HG02981 (cell line): ENCODE data around the gene TEX2.

Experiments
- ATAC-seq: cut with Tn5 transposase; IDR thresholded peaks from one replicate; pipeline ENCODE4 v1.9.1; 2021; ENCODE audit warnings: mild to moderate bottlenecking, moderate library complexity; ENCODE audit not compliant: unreplicated experiment

The TEX2 gene

DNA sequence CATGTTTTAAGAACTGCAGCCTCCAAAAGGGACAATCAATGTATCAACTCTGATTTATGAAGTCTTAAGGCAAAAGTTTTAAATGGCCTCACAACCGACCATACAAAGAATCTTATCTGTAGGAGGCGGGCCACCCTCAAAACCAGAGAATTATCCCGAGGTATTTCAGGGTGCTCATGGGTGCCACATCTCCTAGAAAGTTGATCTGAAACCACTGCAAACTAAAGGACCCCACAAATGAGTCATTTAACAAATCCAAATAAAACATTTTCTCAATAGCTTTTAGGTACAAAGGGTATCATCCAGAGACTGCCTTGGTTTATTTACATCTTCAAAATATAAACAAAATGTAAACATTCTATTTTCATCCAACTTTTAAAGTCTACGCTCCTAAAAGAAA, 139.9 kb downstream of the TEX2 start:
- no peak for ATAC-seq

DNA sequence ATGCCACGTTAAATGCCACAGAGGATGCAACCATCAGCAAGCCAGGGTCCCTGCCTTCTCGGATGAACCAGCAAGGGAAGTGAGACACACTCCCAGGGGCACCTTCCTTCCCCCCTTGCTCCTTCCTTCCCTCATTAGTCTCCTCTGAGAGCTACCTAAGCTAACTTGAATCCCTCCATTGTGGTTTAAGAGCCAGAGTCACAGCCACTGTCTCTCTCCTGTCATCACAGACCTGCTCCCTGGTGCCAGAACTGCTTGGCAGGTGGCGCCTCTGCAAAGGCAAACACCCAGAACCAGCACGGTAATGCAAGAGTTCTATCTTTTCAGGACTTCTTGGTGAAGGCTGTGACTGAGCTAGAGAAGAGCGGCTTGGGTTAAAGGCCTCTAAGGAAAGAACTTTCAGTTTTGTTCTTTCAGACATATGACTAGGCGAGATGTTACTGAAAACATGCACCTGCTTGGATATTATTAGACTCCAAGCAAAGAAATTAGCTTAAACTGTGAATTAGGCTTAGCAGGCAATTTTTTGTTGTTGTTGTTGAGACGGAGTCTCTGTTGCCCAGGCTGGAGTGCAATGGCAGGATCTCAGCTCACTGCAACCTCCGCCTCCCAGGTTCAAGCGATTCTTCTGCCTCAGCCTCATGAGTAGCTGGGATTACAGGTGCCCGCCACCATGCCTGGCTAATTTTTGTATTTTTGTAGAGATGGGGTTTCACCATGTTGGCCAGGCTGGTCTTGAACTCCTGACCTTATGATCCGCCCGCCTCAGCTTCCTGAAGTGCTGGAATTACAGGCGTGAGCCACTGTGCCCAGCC, 141.9 kb downstream of the TEX2 start:
- peak; percentile 71 for ATAC-seq

DNA sequence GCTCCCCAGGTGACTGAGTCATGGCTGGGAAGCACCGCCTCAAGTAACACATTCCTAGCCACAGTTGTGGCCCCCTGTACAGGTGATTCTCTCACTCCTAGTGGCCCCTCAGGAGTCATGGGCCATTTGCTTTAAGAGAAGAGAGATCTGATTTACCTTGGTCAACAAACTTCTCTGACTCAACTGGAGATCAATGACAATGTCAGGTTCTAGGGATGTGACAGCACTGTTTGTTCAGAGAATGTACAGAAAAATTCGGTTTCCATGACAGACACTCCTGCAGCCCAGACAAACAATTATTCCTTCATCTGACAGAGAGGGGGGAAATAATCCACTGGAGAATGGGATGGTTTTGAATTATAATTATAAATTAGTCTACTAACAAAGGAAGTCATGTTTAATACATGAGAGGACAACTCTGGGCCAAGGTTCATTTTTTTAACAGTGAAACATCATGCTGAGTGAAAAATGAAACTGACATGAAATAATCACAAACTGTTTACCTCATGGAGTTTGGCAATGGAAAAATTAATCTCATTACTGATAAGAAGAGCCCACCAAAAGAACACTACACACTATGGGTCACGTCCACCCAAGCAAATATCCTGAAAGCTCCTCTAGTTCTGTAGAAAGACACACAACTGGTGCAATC, 142.8 kb downstream of the TEX2 start:
- ATAC-seq, result no peak

DNA sequence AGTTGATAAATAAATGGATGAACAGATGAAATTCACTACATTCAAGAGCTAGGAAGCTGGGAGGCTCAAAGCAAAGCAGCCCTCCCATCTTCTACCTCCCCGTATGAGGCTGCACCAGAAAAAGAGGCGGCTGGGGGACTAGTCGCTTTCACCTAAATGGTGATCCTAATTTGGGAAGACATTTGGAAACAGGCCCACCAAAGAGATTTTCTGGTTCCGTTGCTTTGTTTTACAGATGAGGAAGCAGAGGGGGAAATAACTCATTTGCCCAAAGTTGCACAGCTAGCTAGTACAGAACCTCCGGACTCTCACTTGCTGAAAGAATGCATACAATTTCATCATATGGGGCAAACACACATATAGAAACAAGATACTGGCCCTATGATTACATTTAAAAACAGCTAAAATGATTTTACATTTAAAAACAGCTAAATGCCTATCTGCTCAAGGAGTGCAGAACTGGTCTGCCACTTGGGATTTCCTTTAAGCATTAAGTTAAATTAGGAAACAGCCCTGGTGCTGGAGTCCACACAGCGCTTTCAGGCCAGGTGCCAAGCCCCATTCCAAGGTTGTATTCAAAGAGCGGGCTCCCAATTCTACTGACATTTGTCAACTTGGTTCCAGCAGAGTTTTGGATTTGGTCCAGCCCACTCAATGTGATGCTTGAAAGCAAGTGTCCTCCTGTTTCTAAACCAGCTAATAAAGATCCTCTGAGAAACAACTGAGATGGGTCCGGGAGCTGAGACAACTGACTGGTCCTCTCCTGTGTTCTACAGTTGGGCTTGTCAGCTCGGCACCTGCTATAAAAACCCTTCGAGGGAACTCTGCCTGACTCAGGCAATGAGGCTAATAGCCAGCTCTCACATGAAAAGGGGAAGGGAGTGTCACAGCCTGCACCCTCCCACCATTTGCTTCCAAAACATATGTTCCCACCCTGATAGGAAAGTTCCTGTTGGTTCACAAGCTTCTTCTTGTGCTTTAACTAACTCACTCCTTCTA, 144.8 kb downstream of the TEX2 start:
- ATAC-seq, result no peak

DNA sequence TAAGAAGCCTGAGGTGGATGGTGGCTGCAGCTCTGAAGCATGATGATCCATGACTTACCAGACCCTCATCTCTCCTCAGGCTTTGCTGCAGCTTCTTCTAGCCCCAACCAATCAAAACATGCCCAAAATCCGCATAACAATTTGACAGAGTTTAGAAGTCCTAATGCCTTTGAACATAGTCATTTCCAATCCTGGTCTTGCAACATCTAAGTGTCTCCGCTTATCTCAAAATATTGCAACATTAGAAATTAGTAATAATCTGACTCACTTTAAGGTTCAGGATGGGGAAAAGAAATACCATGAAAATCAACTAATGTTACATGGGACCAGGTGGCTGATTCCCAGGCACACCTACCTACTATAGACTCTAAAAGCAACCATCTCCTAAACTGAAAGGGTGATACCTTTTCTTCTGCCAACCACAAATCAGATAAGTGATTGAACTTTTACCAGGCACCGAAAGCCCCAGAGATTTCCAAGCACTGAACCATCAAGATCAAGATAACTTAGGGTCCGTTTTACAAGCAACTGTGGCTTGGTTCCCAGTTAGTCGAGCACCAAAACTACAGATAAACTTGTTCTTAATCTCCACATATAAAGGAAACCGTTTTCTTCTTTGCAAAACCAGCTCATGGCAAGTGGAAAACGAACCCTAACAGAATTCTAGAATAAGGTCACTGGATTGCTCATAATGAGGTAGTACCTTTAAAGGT, 147.1 kb downstream of the TEX2 start:
- no peak for ATAC-seq

DNA sequence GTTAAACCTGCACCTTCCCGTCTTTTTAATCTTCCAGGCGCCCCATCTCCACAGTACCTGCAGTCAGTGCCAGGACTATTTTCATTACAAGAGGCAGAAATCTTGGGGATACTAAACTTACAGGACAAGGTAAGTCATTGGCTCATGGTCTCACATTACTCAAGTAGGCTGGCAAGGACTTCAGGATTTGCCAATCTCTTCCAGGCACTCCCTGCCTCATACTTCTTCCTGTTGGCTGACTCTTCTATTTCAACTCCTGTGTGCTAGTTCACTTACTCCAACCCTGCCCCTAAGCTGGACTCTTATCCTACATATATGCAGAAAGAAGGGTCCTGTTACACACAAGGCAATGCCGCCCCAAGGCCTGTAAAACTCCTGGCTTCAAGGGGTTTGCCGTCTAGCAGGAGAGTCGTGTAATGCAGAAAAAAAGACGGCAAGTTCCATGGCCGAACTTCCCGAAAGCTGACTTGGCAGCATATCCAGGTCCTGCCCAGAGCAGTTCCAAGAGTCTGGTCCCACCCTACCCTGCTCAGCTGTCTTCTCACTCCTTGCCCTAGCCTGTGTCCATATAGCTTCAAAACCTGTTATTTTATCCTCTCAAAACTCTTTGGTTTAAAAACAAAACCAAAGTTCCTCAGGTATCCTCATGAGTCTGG, 147.9 kb downstream of the TEX2 start:
- no peak for ATAC-seq

DNA sequence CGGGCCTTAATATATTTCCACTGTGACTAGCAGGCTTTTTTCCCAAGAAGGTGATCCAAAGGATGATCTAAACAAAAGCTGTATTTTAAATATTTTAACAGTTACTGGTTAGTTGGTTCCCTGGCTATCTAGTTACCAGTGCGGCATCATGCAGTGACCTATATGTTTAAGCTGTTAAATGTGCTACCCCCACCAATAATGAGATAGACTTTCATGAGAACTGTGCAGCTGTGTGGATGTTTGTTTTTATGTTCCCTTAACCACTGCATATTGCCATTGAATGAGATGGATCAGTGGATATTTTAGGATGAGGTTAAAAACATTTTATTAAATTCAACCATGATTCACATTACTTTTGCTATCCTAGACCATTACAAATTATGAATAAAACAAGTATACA, 150.1 kb downstream of the TEX2 start:
- no peak for ATAC-seq

DNA sequence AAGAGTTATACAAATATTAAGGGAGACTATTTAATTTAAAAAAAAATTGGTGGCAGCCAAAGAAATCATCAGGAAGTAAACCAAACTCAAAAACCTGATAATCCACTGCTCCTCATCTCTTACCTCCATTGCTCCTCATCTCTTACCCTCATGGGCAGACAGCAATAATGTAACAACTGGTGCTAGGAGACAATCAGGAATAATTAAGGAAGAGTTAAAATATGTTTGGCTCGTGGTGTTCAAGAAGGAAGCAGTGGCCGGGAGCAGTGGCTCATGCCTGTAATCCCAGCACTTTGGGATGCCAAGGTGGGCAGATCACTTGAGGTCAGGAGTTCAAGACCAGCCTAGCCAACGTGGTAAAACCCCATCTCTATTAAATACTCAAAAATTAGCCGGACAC, 151.2 kb downstream of the TEX2 start:
- ATAC-seq, result no peak

DNA sequence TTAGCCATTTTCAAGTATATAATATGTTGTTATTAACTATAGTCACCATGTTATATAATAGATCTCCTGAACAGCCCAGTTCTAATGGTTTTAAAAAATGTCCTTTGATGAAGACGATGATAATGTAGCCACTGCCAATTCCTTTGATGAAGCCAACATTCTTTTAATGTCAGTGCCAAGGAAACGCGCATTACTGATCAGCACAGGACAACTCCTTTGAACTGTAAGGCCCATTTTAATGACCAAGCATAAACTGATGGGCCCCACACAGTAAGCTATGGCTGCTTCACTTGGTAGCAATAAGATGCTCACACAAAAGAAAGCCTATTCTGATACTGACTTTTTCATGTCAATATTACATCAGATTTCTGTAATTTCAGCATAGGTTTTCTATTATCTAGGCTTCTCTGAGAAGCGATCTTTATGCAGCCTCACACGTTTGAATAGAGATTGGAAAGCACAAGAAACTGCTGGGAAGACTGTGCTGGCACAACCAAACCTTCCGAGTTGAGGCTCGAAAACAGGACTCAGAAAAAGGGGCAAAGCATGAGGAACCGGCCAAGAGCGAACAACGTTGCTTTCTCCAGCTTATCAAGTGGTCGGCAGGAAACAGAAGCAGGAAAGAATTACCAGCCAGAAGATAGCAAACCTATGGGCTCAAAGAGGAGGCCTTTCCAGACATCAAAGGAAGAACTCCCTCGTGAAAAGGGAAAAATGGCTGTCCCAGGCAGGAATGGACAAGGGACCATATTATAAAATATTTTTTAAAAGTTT, 152.5 kb downstream of the TEX2 start:
- no peak for ATAC-seq

DNA sequence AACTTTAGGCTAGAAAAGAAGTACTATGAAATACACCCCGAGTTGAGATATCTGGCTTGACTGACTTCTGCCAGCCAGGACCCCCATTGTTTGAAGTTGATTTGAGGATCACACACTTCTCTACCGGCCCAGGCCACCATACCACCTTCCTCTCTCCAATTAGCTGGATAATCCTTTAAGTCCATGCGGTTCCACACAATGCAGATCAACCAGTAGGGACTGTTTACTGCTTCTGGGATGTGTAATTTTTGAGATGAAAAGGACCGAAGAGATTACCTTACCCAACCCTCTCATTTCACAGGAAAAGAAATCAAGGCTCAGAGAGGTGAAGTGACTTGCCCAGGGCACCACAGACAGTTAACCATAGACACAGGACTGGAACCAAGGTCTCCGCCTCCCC, 153.7 kb downstream of the TEX2 start:
- ATAC-seq, result no peak

DNA sequence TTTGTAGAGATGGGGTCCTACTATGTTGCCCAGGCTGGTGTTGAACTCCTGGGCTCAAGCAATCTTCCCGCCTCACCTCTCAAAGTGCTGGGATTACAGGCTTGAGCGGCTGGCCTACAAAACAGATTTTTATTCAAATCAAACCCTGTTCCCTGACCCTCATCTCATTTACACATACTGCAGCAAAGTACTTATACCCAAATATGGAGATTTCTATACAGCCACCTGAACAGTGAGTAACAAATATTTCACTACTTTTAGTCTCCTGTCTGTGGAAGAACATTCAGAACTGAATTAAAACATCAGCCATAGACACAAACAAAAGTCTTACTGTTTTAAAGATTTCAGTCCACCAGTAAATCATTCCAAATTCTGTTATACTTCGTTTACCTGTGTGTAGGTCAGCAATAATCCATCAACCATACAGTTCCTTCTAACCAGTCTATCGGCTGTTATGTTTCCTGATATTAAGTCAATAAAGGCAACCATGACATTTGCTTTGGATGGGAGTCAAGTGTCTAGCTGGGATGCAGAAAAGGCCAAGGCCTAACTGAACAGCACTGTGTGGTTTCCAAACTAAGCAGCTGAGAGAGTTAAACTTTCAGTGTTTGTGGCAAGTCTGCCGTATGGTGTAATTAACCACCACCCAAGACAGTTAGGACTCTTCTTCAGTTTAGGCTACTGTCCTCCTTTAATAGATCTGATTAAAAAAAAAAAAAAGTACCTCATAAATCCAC, 155.4 kb downstream of the TEX2 start:
- ATAC-seq, result no peak

DNA sequence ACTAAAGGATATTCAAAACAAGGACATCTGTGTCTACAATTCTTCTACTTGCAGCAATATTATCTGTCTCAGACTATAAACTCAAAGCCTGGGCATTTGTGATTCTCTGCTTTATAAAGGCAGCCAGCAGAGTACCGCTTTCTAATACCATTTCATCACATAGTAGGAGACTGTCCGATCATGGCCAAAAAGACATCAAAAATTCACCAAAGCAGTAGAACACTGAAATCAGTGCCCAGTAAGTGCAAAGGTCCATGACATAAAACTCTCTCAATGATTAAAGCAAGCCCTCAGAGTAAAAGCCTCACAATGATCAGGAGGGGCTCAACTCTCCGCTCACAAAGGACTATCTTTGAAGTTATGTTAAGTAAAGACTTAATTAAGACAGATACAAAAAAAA, 156.1 kb downstream of the TEX2 start:
- no peak for ATAC-seq

DNA sequence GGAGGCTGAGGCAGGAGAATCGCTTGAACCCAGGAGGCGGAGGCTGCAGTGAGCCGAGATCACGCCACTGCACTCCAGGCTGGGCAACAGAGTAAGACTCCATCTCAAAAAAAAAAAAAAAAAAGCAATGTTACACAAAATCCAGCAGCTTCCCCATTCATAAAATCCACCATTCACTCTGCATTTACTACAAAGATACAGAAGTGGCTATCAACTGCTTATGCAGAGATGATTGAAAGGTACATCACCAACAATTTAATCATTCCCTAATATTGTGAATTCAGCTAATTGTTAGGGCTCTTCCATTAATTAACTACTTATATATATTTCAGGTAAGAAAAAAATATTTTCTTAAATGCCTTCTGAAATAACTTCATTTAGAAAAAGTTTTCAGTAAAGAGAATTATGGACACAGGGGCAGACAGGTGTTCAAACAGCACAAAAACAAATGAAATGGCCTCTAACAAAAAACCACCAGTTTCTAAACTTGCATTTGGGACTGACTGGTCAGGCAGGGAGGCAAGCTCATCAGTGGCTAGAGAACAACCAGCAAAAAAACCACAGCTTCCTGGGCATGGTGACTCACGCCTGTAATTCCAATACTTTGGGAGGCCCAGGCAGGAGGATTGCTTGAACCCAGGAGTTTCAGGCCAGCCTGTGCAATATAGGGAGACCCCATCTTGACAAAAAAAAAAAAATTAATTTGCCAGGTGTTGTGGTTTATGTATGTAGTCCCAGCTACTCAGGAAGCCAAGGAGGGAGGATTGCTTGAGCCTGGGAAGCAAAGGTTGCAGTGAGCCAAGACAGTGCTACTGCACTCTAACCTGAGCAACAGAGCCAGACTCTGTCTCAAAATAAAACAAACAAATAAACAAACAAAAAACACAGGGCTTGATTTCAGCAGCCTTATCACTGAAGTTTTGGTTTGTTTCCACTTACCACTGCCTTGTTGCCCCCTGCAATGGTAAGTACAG, 159.4 kb downstream of the TEX2 start:
- no peak for ATAC-seq

DNA sequence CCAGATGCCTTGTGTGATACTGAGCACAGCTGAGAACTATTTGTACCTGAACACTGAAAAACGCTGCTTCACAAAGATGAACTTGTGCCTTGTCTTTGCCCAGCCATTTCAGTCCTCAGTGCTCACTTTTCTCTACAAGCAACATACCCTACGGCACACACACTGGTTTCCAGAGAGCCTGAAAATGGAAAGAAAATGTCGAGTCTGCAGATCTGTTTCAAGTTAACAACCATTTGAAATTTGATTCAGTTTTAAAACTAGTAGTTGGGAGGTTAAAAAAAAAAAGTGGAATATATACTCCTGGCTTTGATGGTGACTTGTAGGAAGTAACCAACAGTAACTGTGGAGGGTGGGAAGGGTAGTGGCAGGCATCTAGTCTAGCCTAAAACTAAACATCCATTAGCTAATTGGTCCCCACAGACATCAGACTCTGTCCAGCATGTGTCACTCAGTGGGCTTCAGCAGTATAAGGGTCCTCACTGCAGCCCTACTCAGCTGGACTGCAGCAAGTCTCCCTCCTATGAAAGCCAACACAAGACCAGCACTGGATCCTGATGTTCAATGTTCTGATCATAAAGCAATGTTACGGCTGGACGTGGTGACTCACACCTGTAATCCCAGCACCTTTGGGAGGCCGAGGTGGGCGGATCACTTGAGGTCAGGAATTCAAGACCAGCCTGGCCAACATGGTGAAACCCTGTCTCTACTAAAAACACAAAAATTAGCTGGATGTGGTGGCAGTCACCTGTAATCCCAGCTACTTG, 160.3 kb downstream of the TEX2 start:
- ATAC-seq, result no peak

DNA sequence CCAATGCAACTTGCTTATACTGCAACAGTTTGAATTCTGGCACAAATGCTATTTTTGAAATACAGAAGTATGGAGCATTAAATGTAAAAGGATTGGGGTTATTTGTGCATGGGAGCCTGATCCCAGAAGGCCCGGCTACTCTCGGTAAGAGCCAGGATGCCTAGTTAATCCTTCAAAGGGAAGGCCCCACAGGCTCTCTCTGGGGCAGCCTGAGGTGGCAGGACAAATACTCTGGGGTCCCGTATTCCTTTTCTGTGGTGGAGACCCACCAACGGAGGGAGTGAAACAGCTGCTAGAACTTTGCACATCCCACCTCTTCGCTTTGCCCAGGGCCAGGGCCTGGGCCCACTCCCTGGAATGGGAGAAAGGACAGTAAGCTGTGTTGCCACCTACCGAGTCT, 163.5 kb downstream of the TEX2 start:
- ATAC-seq, result no peak
